Fibroblast of mammary gland (primary cell): ENCODE measurements around the gene JAGN1.
"Not testable (repeated sequence)": the region's sequence is repeated elsewhere in the genome, so short reads cannot be mapped to it uniquely, and the experiment has no call there.

ENCODE experiments used
- DNase-seq: peaks from one replicate; pipeline ENCODE4 v3.0.0-alpha.2; 2010; ENCODE audit warnings: low read depth
- H3K4me3 ChIP-seq: 2 replicates; pipeline ENCODE4 v1.5.1; 2011; ENCODE audit warnings: low read depth, mild to moderate bottlenecking, low read length, moderate library complexity; ENCODE audit not compliant: control insufficient read depth
- TF ChIP-seq, protein P1 (sequence below): conservative IDR thresholded peaks from 2 replicates; pipeline ENCODE4 v1.5.1; 2011; ENCODE audit warnings: low read depth, low read length, inconsistent platforms; ENCODE audit not compliant: control insufficient read depth, insufficient read depth

JAGN1 gene

GRCh38 chr3:9937486-9938238 is 47.3 kb downstream of the JAGN1 start:
- DNase-seq = no peak
- no peak overlapping the region for H3K4me3 ChIP-seq
- TF ChIP-seq, protein P1, sequence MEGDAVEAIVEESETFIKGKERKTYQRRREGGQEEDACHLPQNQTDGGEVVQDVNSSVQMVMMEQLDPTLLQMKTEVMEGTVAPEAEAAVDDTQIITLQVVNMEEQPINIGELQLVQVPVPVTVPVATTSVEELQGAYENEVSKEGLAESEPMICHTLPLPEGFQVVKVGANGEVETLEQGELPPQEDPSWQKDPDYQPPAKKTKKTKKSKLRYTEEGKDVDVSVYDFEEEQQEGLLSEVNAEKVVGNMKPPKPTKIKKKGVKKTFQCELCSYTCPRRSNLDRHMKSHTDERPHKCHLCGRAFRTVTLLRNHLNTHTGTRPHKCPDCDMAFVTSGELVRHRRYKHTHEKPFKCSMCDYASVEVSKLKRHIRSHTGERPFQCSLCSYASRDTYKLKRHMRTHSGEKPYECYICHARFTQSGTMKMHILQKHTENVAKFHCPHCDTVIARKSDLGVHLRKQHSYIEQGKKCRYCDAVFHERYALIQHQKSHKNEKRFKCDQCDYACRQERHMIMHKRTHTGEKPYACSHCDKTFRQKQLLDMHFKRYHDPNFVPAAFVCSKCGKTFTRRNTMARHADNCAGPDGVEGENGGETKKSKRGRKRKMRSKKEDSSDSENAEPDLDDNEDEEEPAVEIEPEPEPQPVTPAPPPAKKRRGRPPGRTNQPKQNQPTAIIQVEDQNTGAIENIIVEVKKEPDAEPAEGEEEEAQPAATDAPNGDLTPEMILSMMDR = no peak

GRCh38 chr3:9938966-9939365 is 48.6 kb downstream of the JAGN1 start:
- no peak for DNase-seq
- TF ChIP-seq, protein P1 = no peak
- H3K4me3 ChIP-seq = no peak overlapping the region

DNA sequence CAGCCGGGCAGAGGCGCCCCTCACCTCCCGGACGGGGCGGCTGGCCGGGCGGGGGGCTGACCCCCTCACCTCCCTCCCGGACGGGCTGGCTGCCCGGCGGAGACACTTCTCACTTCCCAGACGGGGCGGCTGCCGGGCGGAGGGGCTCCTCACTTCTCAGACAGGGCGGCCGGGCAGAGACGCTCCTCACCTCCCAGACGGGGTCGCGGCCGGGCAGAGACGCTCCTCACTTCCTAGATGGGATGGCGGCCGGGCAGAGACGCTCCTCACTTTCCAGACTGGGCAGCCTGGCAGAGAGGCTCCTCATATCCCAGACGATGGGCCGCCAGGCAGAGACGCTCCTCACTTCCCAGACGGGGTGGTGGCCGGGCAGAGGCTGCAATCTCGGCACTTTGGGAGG is 49.5 kb downstream of the JAGN1 start:
- H3K4me3 ChIP-seq, DNase-seq: not testable (repeated sequence)

DNA sequence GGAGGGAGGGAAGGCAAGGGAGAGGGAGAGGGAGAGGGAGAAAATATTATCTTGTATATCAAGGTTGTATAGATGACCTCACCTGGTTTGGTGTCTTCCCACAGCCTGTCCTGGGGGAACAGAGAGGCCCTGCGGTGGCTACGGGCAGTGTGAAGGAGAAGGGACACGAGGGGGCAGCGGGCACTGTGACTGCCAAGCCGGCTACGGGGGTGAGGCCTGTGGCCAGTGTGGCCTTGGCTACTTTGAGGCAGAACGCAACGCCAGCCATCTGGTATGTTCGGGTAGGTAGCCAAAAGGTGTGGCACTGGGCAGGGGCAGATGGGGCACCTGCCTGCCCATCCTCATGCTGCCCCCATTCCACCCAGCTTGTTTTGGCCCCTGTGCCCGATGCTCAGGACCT is 50.3 kb downstream of the JAGN1 start:
- H3K4me3 ChIP-seq = no peak overlapping the region

DNA sequence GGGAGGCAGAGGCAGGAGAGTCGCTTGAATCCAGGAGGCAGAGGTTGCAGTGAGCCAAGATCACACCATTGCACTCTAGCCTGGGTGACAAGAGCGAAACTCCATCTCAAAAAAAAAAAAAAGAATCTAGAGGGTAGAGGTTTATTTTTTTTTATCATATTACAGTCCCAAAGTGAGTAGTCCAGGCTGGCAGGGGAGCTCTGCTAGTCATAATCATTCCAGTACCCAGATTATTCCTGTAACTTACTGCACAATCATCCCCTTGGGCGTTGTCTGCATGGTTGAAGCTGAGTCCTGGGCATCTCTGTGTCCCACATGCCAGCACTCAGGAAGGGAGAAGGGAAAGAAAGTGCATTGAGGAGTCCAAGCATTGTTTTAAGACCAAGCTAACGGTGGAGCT is 51.8 kb downstream of the JAGN1 start:
- no peak overlapping the region for H3K4me3 ChIP-seq
- DNase-seq = no peak
- TF ChIP-seq, protein P1 = no peak

More for the DNA sequence above, 50.3 kb downstream of the JAGN1 start:
- TF ChIP-seq, protein P1 = no peak
- no peak for DNase-seq

DNA sequence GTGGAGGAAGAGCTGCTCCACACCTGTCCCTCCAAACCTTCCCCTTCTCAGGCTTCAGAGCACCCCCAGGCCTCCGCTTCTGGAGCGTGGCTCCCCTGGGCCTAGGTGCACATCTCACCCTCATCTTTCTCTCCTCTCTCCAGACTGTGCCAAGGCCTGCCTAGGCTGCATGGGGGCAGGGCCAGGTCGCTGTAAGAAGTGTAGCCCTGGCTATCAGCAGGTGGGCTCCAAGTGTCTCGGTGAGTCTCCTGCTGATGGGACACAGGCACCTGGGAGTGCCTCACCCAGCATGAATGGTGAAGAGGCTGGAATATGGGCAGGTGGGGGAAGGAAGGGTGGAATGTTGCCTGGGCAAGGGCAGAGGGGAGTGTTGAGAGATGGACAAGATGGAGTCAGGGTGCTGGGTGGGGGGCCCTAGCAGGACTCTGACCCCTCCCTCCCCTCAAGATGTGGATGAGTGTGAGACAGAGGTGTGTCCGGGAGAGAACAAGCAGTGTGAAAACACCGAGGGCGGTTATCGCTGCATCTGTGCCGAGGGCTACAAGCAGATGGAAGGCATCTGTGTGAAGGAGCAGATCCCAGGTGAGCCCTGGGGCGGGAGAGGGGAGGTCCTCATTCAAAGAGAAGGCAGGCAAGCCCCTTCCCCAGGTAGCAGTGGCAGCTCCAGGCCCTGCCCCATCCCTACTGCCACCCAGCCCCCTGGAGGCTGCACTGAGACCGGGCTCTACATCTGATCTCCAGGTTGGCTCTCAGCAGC is 52.7 kb downstream of the JAGN1 start:
- no peak for DNase-seq
- TF ChIP-seq, protein P1 = no peak
- H3K4me3 ChIP-seq = no peak overlapping the region
